ENCODE measurements around the gene REV1. TPM values are rescaled to one million over a fixed set of nuclear protein-coding genes. Genes with fewer than 3 reads are reported as not detected.
"Not testable (repeated sequence)": the region's sequence is repeated elsewhere in the genome, so short reads cannot be mapped to it uniquely, and the experiment has no call there.

Gene REV1
- total RNA-seq, 6 experiments from 2014 or later: 17.0 to 19.2 (median 18.6) TPM

DNA sequence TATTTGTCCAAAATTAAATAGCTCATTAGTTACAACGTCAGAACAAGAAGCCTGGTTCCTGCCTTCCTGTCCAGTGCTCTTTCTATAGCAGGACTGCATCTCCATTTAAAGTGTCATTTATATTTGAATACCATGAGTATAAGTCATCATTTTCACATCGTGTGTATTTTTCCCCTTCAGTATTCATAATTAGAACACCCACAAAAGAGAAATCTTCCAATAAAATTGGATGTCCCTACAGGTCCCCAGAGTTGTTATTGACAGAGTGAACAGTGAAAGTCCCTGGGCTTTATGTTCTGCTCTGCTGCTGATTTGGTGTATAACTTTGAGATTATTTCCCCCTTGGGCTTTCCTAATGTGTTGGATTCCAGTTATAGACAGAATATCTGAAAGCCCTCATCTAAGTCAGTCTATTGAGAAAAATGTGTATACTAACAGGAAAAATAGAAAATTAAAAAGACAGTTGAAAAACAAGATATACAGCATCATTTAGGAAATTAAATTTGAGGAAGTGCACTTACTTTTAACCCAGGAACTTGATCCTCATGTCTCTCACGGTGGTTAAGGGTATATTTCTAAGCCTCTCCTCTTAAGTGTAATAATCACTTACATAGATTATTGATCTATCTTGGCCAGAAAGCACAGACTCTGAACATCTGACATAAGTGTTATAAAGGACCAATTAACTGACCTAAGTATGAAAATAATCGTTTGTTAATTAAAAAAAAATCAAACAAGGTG, 15.2 kb upstream of the REV1 start:
- no peak for DNase-seq
- Mint-ChIP-seq H3K27ac (no peak overlapping the region), H3K27me3 (ENCODE audit: insufficient read depth) (peaks cover 24% of the 10 kb centered on the region), H3K4me3 (no peak overlapping the region), H3K9me3 (no peaks in the 10 kb centered on the region), H3K36me3 (ENCODE audit: low read depth) (no peaks in the 10 kb centered on the region), H3K4me1 (ENCODE audit: low read depth) (no peaks in the 10 kb centered on the region)
- TF ChIP-seq, protein P1, sequence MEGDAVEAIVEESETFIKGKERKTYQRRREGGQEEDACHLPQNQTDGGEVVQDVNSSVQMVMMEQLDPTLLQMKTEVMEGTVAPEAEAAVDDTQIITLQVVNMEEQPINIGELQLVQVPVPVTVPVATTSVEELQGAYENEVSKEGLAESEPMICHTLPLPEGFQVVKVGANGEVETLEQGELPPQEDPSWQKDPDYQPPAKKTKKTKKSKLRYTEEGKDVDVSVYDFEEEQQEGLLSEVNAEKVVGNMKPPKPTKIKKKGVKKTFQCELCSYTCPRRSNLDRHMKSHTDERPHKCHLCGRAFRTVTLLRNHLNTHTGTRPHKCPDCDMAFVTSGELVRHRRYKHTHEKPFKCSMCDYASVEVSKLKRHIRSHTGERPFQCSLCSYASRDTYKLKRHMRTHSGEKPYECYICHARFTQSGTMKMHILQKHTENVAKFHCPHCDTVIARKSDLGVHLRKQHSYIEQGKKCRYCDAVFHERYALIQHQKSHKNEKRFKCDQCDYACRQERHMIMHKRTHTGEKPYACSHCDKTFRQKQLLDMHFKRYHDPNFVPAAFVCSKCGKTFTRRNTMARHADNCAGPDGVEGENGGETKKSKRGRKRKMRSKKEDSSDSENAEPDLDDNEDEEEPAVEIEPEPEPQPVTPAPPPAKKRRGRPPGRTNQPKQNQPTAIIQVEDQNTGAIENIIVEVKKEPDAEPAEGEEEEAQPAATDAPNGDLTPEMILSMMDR (IDR thresholded peaks at IDR 0.05): no peak

DNA sequence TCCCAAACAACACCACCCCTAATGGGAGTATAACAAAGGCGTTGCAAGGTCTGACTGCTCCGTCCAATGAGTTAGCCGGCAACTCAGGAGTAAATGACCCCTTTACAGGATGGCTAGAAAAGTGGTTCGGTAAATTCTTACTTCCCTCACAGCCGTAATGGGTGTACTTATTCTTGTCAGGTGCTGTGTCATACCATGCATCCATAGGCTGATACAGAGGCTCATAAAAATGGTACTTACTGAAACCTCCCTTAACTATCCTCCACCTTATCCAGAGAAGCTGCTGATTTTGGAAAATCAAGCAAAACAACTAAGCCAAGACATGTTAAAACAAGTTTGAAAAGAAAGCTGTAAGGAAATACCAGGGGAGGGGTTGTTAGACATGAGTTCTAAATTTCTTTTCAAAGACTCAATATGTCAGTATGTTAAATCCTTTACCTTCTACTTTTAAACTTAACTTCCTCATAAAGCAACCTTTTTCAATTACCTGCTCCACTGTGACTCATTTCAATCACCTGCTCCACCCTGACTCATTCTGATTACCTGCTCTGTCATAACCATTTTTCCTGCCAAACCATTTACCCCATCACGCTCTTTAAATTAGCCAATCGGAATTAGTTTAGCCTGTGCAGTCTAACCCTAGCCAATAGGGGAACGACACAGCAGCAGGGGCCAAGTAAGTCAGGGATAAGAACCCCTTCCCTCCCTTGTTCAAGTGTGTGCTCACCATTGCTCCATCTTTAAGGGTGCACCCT, 14.0 kb upstream of the REV1 start:
- H3K27me3 Mint-ChIP-seq (ENCODE audit: insufficient read depth): peaks cover 28% of the 10 kb centered on the region
- not testable (repeated sequence) for H3K4me3 Mint-ChIP-seq; H3K27ac Mint-ChIP-seq; H3K9me3 Mint-ChIP-seq; H3K4me1 Mint-ChIP-seq (ENCODE audit: low read depth); DNase-seq; H3K36me3 Mint-ChIP-seq (ENCODE audit: low read depth)

DNA sequence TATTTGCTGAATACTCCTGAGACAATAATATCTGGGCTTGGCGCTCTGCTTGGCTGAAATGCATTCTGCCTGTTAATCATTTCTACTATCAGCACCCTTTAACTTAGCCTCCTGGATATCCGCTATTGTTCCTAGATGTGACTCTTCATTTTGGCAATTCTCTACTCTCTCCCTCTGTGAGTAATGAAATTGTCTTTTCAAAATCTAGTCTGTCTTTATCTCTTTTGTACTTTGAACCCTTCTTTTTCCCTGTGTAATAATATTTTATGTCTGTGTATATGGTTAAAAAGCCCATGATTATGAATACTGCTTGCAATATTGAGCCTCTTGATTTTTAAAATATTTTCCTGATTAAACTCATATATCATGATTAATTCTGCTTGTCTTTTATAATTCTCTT, 6.2 kb upstream of the REV1 start:
- DNase-seq: no peak
- Mint-ChIP-seq H3K4me3 (no peak overlapping the region), H3K4me1 (ENCODE audit: low read depth) (peaks cover 3% of the 10 kb centered on the region; the same call in 1 of the 2 replicates), H3K9me3 (no peaks in the 10 kb centered on the region), H3K27me3 (ENCODE audit: insufficient read depth) (peaks cover 43% of the 10 kb centered on the region), H3K27ac (no peak overlapping the region), H3K36me3 (ENCODE audit: low read depth) (no peaks in the 10 kb centered on the region)
- TF ChIP-seq, protein P1 (IDR thresholded peaks at IDR 0.05): no peak

DNA sequence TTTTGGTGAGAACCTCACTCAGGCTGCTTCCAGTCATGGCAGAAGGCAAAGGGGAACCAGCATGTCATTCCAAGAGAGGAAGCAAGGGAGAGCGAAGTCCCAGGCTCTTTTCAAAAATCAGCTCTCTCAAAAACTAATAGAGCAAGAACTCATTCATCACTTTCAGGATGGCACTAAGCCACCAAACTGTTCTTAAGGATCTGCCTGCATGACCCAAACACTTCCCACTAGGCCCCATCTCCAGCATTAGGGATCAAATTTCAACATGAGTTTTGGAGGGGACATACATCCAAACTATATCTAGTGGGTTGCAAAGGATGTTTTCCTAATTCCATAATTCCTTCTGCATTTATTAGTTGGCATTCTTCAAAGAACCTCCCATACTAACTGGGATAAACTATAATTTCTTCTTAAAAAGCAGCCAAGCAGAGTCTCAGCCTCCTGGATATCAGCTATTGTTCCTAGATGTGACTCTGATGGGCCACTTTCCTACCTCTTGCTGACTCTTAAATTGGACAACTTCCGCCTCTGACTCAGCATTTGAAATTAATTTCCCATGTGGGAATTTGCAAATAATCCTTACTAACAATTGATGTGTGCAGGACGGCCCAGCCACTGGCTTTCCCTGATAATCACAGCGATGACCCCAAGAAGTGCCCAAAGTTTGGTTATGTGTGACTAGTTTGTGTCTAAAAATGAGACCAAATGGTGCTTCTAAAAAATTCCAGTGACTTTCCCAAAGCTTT, 5.5 kb upstream of the REV1 start:
- H3K27ac Mint-ChIP-seq: no peak overlapping the region
- no peaks in the 10 kb centered on the region for H3K36me3 Mint-ChIP-seq (ENCODE audit: low read depth)
- H3K9me3 Mint-ChIP-seq: no peaks in the 10 kb centered on the region
- DNase-seq: no peak
- H3K27me3 Mint-ChIP-seq (ENCODE audit: insufficient read depth): peaks cover 40% of the 10 kb centered on the region
- no peak overlapping the region for H3K4me3 Mint-ChIP-seq
- TF ChIP-seq, protein P1 (IDR thresholded peaks at IDR 0.05): no peak
- peaks cover 10% of the 10 kb centered on the region for H3K4me1 Mint-ChIP-seq (ENCODE audit: low read depth)

DNA sequence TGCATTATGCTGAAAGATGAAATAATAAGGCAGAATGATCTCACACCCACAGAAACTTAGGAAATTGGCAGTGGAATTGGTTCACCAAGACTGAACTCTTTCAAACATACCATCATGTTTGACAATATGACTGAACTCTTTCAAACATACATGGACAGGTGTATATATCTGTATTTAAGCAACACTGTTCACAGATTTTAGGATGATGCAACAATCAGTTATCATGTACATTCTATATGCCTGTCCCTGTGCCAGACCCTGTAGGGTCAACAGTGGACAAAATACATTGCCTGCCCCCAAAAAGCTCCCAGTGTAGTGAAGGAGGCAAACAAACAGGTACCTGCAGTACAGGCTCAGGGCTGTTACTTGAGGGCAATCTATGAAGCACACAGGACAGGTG, 2.9 kb upstream of the REV1 start:
- Mint-ChIP-seq H3K27me3 (ENCODE audit: insufficient read depth) (peaks cover 19% of the 10 kb centered on the region), H3K4me3 (no peak overlapping the region), H3K4me1 (ENCODE audit: low read depth) (peaks cover 20% of the 10 kb centered on the region), H3K9me3 (no peaks in the 10 kb centered on the region), H3K27ac (no peak overlapping the region), H3K36me3 (ENCODE audit: low read depth) (no peaks in the 10 kb centered on the region; the same call in 1 of the 2 replicates)
- TF ChIP-seq, protein P1 (IDR thresholded peaks at IDR 0.05): no peak
- no peak for DNase-seq
